Neural progenitor cell (in vitro differentiated cells): ENCODE measurements around the gene EID3. TPM values are rescaled to one million over a fixed set of nuclear protein-coding genes. Genes with fewer than 3 reads are reported as not detected.

Experiments used
- DNase-seq: peaks from one replicate; pipeline ENCODE4 v3.0.0-alpha.2; 2016; ENCODE audit warnings: low spot score
- H2AFZ ChIP-seq: fragments of 200-600 bp; sonication (generic); replicated peaks from 2 replicates; pipeline ENCODE4 v1.6.1; 2016; ENCODE audit warnings: antibody characterized with exemption
- H3F3A ChIP-seq: fragments of 200-600 bp; sonication (generic); 2 replicates; pipeline ENCODE4 v1.6.1; 2016; ENCODE audit warnings: antibody characterized with exemption, low read depth
- H3K27ac ChIP-seq: fragments of 200-600 bp; sonication (generic); 2 replicates; pipeline ENCODE4 v1.5.1; 2016; ENCODE audit warnings: mild to moderate bottlenecking
- H3K27me3 ChIP-seq: fragments of 200-600 bp; sonication (generic); 2 replicates; pipeline ENCODE4 v1.6.1; 2016; ENCODE audit warnings: mild to moderate bottlenecking, moderate library complexity
- H3K36me3 ChIP-seq: fragments of 200-600 bp; sonication (generic); 2 replicates; pipeline ENCODE4 v1.5.1; 2016
- H3K4me1 ChIP-seq: fragments of 200-600 bp; sonication (generic); 2 replicates; pipeline ENCODE4 v1.6.1; 2016; ENCODE audit warnings: mixed run types
- H3K4me2 ChIP-seq: fragments of 200-600 bp; sonication (generic); 2 replicates; pipeline ENCODE4 v1.6.1; 2016
- H3K4me3 ChIP-seq: fragments of 200-600 bp; sonication (generic); 2 replicates; pipeline ENCODE4 v1.5.1; 2016
- H3K79me2 ChIP-seq: fragments of 200-600 bp; sonication (generic); 2 replicates; pipeline ENCODE4 v1.6.1; 2016; ENCODE audit warnings: low read depth
- H3K9ac ChIP-seq: fragments of 200-600 bp; sonication (generic); 2 replicates; pipeline ENCODE4 v1.6.1; 2016
- H3K9me3 ChIP-seq: fragments of 200-600 bp; sonication (generic); 2 replicates; pipeline ENCODE4 v1.5.1; 2016; ENCODE audit warnings: low read depth
- H4K20me1 ChIP-seq: fragments of 200-600 bp; sonication (generic); 2 replicates; pipeline ENCODE4 v1.6.1; 2016; ENCODE audit warnings: low read depth
- H3K27ac Mint-ChIP-seq: 3 replicates; pipeline ENCODE4 v1.8.0; 2021; ENCODE audit warnings: mixed read lengths
- H3K27me3 Mint-ChIP-seq: 2 replicates; pipeline ENCODE4 v1.8.0; 2022; ENCODE audit warnings: low read depth, mild to moderate bottlenecking, inconsistent platforms, moderate library complexity, mixed read lengths; ENCODE audit not compliant: insufficient read depth
- H3K36me3 Mint-ChIP-seq: 3 replicates; pipeline ENCODE4 v1.8.0; 2021; ENCODE audit warnings: mixed read lengths
- H3K4me1 Mint-ChIP-seq: 3 replicates; pipeline ENCODE4 v1.8.0; 2021; ENCODE audit warnings: mixed read lengths
- H3K4me3 Mint-ChIP-seq: 3 replicates; pipeline ENCODE4 v1.8.0; 2021; ENCODE audit warnings: mild to moderate bottlenecking, moderate library complexity, mixed read lengths
- H3K9me3 Mint-ChIP-seq: 3 replicates; pipeline ENCODE4 v1.8.0; 2020; ENCODE audit warnings: mixed read lengths
- CTCF ChIP-seq: fragments of 200-600 bp; sonication (generic); IDR thresholded peaks from 2 replicates; pipeline ENCODE4 v1.5.1; 2017; ENCODE audit warnings: antibody characterized with exemption, mild to moderate bottlenecking
- EZH2 ChIP-seq: fragments of 200-600 bp; sonication (generic); IDR thresholded peaks from 2 replicates; pipeline ENCODE4 v1.6.1; 2017; ENCODE audit warnings: antibody characterized with exemption, mild to moderate bottlenecking, moderate library complexity
- EZH2phosphoT487 ChIP-seq: fragments of 200-600 bp; sonication (generic); IDR thresholded peaks from 2 replicates; pipeline ENCODE4 v1.6.1; 2017; ENCODE audit warnings: antibody characterized with exemption
- total RNA-seq: library from RNA; depleted of rRNA; stranded (reverse); fragments of >200 nt; gene quantifications from 2 replicates; pipeline ENCODE4 v1.2.3, GENCODE V29; 2015; ENCODE audit warnings: low replicate concordance

EID3 gene
- total RNA-seq, 1 donor from 2014 or later = 8.0 TPM

DNA sequence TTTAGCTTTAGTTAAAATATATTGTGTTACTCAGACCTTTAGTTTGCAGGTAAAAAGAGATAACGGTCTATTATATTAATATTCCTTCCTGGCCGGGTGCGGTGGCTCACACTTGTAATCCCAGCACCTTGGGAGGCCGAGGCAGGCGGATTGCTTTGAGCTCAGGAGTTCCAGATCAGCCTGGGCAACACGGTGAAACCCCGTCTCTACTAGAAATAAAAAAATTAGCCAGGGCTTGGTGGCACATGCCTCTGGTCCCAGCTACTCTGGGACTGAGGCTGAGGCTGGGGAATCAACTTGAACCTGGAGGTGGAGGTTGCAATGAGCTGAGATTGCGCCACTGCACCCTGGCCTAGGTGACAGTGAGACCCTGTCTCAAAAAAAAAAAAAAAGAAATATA, 13.2 kb upstream of the EID3 start:
- H3F3A ChIP-seq = peaks cover 35% of the 10 kb centered on the region

DNA sequence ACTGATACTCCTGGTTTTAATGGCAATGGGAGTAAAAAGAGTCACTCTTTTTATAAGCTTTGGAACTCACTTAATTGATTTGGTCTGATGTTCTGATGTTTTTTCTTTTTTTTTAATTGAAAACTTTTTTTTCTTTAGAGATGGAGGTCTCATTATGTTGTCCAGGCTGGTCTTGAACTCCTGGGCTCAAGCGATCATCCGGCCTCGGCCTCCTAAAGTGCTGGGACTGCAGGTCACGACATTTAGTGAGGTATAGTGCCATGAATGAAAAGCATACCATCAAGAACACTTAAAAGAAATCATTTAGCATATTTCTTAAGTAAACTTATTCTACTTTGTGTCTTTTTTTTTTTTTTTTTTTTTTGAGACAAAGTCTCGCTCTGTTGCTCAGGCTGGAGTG, 12.7 kb upstream of the EID3 start:
- peaks cover 38% of the 10 kb centered on the region for H3K4me1 ChIP-seq
- TF ChIP-seq EZH2phosphoT487 = no peak
- no peak for TF ChIP-seq EZH2
- no peak for TF ChIP-seq CTCF
- no peak for DNase-seq
- H3F3A ChIP-seq = peaks cover 35% of the 10 kb centered on the region
- H3K4me3 ChIP-seq = no peak overlapping the region
- H3K4me1 Mint-ChIP-seq = peaks cover 32% of the 10 kb centered on the region
- no peak overlapping the region for H3K4me2 ChIP-seq
- peaks cover 31% of the 10 kb centered on the region for H3K36me3 Mint-ChIP-seq
- no peaks in the 10 kb centered on the region for H3K9me3 Mint-ChIP-seq
- no peak overlapping the region for H3K27ac Mint-ChIP-seq
- no peak overlapping the region for H3K9ac ChIP-seq
- no peak overlapping the region for H3K27ac ChIP-seq
- H3K79me2 ChIP-seq = peaks cover 84% of the 10 kb centered on the region
- H3K4me3 Mint-ChIP-seq = no peak overlapping the region
- no peaks in the 10 kb centered on the region for H3K36me3 ChIP-seq
- H3K27me3 Mint-ChIP-seq = no peaks in the 10 kb centered on the region
- H2AFZ ChIP-seq = no peak overlapping the region
- H3K9me3 ChIP-seq = no peaks in the 10 kb centered on the region
- no peaks in the 10 kb centered on the region for H3K27me3 ChIP-seq
- H4K20me1 ChIP-seq = peaks cover 22% of the 10 kb centered on the region

More for the DNA sequence above, 13.2 kb upstream of the EID3 start:
- H3K4me2 ChIP-seq = peak overlapping the region; percentile 91
- H4K20me1 ChIP-seq = peaks cover 19% of the 10 kb centered on the region
- H3K27me3 Mint-ChIP-seq = no peaks in the 10 kb centered on the region
- no peak overlapping the region for H3K27ac Mint-ChIP-seq
- H3K27me3 ChIP-seq = no peaks in the 10 kb centered on the region
- H3K9ac ChIP-seq = no peak overlapping the region
- no peak for DNase-seq
- H2AFZ ChIP-seq = no peak overlapping the region
- H3K9me3 ChIP-seq = no peaks in the 10 kb centered on the region
- no peak overlapping the region for H3K4me3 Mint-ChIP-seq
- H3K4me3 ChIP-seq = no peak overlapping the region
- H3K27ac ChIP-seq = no peak overlapping the region
- H3K79me2 ChIP-seq = peaks cover 79% of the 10 kb centered on the region
- H3K36me3 Mint-ChIP-seq = peaks cover 27% of the 10 kb centered on the region
- peaks cover 37% of the 10 kb centered on the region for H3K4me1 Mint-ChIP-seq
- TF ChIP-seq EZH2 = no peak
- TF ChIP-seq CTCF = no peak
- no peak for TF ChIP-seq EZH2phosphoT487
- no peaks in the 10 kb centered on the region for H3K36me3 ChIP-seq
- H3K4me1 ChIP-seq = peaks cover 38% of the 10 kb centered on the region
- H3K9me3 Mint-ChIP-seq = no peaks in the 10 kb centered on the region

DNA sequence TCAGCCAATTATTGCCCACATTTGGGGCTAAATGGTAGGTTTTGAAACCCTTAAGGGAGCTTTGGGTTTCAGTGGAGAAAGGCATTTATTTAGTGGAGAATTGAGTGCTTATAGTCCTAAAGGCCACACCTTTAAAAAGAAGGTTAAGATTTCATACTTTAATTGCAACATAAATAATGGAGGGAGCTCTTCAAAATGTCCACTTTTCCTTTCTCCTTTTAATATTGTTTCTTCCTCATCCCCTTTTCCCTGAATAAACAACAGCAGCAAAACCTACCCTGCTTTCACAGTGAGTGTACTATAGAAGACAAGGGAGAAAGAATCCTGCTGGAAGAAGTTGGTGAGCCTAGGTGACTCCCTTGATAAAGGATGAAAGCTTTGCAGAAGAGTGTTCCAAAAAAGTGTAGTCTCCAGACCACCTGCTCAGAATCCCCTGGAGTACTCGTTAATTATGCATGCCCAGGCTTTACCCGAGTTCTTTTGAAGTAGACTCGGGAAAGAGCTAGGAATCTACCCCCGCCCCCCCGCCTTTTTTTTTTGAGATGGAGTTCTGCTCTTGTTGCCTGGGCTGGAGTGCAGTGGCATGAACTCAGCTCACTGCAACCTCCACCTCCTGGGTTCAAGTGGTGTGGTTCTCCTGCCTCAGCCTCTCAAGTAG, 11.5 kb upstream of the EID3 start:
- Histone ChIP-seq H3K79me2 (peaks cover 96% of the 10 kb centered on the region), H3K36me3 (no peaks in the 10 kb centered on the region), H2AFZ (no peak overlapping the region), H3F3A (peaks cover 33% of the 10 kb centered on the region), H3K9me3 (no peaks in the 10 kb centered on the region), H3K9ac (no peak overlapping the region), H3K4me3 (no peak overlapping the region), H4K20me1 (peaks cover 29% of the 10 kb centered on the region), H3K27me3 (no peaks in the 10 kb centered on the region), H3K27ac (peak overlapping the region; percentile 31), H3K4me2 (peak overlapping the region; percentile 31), H3K4me1 (peaks cover 31% of the 10 kb centered on the region)
- H3K36me3 Mint-ChIP-seq = peaks cover 34% of the 10 kb centered on the region
- H3K27me3 Mint-ChIP-seq = no peaks in the 10 kb centered on the region
- TF ChIP-seq EZH2 (no peak), CTCF (no peak), EZH2phosphoT487 (no peak)
- no peak overlapping the region for H3K27ac Mint-ChIP-seq
- H3K9me3 Mint-ChIP-seq = no peaks in the 10 kb centered on the region
- peak; percentile 37 for DNase-seq
- peaks cover 23% of the 10 kb centered on the region for H3K4me1 Mint-ChIP-seq
- H3K4me3 Mint-ChIP-seq = no peak overlapping the region
